GM19468 (cell line): ENCODE results near the gene RDH12.
"Not testable (repeated sequence)": the region's sequence is repeated elsewhere in the genome, so short reads cannot be mapped to it uniquely, and the experiment has no call there.

ENCODE experiments used
- ATAC-seq: cut with Tn5 transposase; IDR thresholded peaks from one replicate; pipeline ENCODE4 v1.9.1; 2021; ENCODE audit warnings: mild to moderate bottlenecking, moderate library complexity, moderate number of reproducible peaks; ENCODE audit not compliant: unreplicated experiment; ENCODE audit errors: extremely low read depth

The RDH12 gene

GRCh38 chr14:67703997-67704396 is 2.3 kb downstream of the RDH12 start:
- no peak for ATAC-seq

DNA sequence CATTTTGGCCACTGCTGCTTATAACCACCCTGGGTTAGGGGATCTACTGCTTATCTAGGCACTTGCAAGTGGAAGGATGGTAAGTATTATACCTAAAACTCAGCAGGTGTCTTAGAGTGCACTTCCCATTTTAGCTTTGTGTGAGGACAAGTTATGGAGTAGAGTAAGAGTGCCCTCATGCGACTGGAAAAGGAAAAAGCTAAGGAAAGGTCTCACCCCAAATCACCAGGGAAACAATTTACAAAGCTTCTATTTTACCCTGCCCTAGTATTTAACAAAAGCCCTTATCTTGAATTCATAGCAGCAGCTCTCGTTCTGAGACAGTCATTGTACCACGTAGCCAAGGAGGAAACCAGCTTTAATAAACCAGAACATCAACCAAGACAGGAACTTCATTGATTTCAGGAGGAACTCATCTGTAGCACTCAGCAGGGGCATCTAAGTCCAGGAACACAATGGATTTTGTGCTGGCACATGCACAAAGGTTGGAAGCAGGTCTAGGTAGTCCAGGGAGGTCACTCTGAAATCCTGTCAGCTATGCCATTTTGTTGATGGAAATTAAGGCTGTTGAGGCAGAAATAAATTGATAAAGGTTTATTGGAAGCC is 2.9 kb downstream of the RDH12 start:
- no peak for ATAC-seq

DNA sequence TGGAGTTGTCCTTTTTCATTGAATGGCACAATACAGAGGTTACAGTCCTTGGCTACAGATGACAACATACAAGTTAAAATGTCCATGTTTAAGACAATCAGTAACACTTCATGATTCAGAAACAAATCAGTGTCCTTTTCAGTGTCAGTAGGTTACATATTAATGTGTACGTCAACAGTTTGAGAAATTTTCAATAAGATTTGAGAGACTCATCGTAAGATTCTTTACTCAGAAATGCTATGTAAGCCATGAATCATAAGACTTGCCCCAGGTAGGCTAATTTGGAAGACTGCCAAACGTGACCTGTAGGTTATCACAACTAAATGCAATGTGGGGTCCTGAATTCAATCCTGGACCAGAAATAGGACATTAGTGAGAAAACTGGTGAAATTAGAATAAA is 3.5 kb downstream of the RDH12 start:
- ATAC-seq = no peak

DNA sequence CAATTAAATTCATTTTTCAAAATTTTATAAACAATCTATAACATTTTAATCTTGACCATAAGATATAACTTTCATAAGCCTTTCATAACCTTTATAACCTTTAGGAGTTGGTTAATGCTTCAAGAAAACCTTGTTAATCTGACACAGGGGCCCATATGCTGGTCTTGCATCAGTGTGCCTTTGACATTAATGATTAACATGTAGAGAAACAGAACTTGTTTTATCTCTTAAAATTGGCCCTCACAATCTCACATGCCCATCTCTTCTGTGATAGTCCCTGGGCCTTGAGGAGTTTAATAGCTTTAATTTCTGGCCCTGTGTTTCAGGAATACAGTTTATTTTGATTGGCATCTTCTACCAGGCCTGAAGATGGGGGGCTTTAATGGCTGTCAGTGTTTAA is 7.7 kb downstream of the RDH12 start:
- ATAC-seq = not testable (repeated sequence)

- ATAC-seq = not testable (repeated sequence)
Observed at GRCh38 chr14:67709796-67710195, 8.1 kb downstream of the RDH12 start.

GRCh38 chr14:67710209-67710608 is 8.5 kb downstream of the RDH12 start:
- no peak for ATAC-seq

- ATAC-seq = no peak
Observed at GRCh38 chr14:67717048-67717447, 15.4 kb downstream of the RDH12 start.

- no peak for ATAC-seq
Observed at GRCh38 chr14:67718265-67718664, 16.6 kb downstream of the RDH12 start.

GRCh38 chr14:67719385-67719784 is 17.7 kb downstream of the RDH12 start:
- ATAC-seq = not testable (repeated sequence)

- ATAC-seq = no peak
Observed at GRCh38 chr14:67719866-67720265, 18.2 kb downstream of the RDH12 start.

DNA sequence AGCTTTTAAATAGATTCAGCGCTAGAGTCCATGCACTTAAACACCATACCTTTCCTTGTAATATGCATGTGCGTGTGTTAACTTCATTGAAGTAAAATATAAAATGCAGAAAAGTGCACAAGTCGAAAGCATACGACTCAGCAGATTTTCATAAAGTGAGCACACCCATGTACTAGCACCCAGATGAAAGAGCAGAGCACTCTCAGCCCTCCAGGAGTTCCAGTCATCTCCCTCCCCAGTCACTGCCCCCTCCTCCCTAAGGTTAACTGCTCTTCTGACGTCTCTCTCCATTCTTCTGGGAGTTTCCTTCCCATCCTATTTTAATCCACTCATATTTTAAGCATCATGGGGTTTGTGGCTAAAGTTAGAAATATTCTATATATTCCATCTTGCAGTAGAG is 20.2 kb downstream of the RDH12 start:
- no peak for ATAC-seq

GRCh38 chr14:67722293-67722692 is 20.6 kb downstream of the RDH12 start:
- no peak for ATAC-seq

GRCh38 chr14:67725171-67725570 is 23.5 kb downstream of the RDH12 start:
- ATAC-seq = no peak

DNA sequence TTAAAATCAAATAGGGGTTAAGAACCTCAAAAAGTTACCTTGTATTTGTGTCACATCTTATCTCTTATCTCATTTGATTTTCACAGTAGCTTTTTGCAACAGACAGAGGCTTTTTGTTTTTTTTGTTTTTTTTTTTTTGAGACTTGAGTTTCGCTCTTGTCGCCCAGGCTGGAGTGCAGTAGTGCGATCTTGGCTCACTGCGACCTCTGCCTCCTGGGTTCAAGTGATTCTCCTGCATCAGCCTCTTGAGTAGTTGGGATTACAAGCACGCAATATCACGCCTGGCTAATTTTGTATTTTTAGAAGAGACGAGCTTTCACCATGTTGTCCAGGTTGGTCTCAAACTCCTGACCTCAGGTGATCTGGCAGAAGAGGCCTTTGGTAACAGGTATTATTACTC is 25.7 kb downstream of the RDH12 start:
- ATAC-seq = no peak

GRCh38 chr14:67728258-67728657 is 26.6 kb downstream of the RDH12 start:
- no peak for ATAC-seq

GRCh38 chr14:67729072-67729885 is 27.6 kb downstream of the RDH12 start:
- no peak for ATAC-seq

- ATAC-seq = no peak
Observed at GRCh38 chr14:67733616-67734015, 31.9 kb downstream of the RDH12 start.

GRCh38 chr14:67734675-67735074 is 33.0 kb downstream of the RDH12 start:
- no peak for ATAC-seq

GRCh38 chr14:67735336-67736147 is 33.9 kb downstream of the RDH12 start:
- ATAC-seq = no peak

GRCh38 chr14:67736771-67737170 is 35.1 kb downstream of the RDH12 start:
- ATAC-seq = no peak
